GM21576 (cell line): ENCODE results near the gene PRSS33.

Source experiments
- ATAC-seq: cut with Tn5 transposase; IDR thresholded peaks from one replicate; pipeline ENCODE4 v1.9.1; 2021; ENCODE audit warnings: mild to moderate bottlenecking, moderate library complexity; ENCODE audit not compliant: unreplicated experiment

PRSS33 gene

DNA sequence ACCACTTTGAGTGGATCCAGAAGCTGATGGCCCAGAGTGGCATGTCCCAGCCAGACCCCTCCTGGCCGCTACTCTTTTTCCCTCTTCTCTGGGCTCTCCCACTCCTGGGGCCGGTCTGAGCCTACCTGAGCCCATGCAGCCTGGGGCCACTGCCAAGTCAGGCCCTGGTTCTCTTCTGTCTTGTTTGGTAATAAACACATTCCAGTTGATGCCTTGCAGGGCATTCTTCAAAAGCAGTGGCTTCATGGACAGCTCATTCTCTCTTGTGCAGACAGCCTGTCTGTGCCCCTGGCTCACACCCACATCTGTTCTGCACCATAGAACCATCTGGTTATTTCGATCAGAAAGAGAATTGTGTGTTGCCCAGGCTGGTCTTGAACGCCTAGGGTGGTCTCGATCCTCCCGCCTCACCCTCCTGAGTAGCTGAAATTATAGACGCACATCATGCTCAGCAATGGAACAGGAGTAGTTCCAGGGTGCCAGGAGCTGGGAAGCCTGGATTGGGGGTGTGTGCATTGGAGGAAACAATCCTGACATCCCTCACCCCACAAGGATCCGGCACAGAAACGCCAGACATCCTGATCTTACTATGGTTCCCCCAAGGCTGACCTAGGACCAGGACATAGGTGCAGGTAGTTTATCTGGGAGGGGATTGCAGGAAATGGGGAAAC lies 34.3 kb upstream of the PRSS33 start:
- no peak for ATAC-seq

DNA sequence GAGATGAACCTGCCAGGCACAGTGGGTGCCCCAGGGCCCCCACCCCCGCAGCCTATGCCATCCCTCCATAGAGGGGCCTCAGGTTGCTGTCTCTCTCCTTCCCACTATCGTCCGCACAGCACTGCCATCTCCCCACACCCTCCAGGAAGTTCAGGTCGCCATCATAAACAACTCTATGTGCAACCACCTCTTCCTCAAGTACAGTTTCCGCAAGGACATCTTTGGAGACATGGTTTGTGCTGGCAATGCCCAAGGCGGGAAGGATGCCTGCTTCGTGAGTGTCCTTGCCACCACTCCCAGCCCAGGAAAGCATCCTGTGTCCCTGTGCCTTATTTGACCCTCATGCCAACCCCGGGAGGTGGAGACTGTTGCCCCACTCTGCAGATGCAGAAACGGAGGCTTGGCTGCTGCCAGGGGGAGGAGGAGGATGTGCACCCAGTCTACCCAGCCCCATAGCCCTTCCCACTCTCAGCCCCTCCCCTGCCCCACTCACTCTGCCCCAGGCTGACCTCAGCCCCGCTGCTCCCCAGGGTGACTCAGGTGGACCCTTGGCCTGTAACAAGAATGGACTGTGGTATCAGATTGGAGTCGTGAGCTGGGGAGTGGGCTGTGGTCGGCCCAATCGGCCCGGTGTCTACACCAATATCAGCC lies 33.6 kb upstream of the PRSS33 start:
- no peak for ATAC-seq

DNA sequence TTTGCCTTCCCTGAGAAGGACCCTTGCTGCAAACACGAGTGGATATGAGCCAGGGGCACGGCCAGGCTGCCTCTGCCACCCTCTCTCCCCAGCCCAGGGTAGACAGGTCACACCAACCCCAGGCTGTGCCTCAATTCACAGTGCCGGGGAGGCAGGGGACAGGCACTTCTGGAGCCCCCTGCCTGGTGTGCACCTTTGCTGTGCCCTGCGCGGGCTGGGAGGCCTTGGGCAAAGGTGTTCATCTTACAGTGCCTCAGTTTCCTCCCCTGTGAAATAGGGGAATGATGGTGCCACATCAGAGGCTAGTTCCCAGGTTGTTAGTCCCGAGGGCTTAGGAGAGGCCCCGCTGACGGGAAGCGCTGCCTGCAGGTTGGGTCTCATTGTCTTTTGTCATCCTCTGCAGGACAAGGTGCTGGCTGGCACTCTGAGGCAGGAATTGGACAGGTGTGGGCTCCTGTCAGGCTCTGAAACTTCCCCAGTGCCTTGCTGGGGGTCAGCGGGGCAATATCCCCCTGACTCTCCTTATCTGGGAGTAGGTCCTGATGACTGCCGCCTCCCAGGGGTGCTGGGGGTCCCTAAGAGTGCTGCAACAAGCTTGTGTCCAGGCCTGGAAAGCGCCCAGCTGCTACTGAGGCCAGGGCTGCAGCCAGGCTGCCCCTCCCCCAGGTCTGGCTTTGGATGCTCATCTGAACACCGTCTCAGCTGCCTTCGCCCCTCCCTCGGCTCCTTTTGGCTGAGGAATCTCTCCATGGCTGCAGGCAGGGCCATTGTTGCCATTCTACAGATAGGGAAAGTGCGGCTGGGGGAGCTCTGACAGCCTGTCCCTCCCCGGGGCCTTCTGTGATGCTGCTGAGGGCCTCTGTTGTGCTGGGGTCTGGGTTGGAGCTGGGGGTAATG lies 32.8 kb upstream of the PRSS33 start:
- ATAC-seq: no peak

DNA sequence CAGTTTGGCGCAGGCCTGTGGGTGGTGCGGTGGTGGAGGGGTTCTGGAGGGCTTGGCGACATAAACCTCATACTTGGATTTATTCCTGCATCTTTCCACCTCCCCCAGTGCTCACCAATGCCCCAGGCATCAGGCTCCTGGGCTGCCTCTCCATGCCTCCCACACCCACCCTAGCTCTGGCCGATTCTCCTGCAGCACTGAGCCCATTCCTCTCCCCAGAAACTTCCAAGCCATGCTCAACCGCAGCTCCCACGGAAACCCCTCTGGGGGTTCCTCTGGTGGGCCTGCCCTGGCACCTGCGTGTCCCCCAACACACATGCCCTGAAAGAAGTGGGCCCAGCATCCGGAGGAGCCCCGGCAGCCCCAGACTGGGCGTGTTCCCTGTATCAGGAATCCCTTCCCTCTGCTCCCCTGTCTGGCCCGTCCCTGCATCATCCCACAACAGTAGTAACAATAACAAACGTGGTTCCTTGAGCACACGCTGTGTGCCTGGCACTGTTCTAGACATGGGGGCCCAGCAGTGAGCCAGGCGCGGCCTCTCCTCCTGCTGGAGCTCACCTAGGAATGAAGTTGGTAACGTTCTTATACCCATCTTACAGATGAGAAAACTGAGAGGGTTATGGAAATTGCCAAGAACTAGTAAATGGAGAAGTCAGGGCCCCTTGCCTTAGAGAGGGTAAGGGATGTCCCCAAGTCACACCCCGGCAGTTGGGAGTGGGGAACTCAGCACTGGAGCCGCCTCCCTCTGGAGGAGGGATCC lies 32.0 kb upstream of the PRSS33 start:
- ATAC-seq: no peak

DNA sequence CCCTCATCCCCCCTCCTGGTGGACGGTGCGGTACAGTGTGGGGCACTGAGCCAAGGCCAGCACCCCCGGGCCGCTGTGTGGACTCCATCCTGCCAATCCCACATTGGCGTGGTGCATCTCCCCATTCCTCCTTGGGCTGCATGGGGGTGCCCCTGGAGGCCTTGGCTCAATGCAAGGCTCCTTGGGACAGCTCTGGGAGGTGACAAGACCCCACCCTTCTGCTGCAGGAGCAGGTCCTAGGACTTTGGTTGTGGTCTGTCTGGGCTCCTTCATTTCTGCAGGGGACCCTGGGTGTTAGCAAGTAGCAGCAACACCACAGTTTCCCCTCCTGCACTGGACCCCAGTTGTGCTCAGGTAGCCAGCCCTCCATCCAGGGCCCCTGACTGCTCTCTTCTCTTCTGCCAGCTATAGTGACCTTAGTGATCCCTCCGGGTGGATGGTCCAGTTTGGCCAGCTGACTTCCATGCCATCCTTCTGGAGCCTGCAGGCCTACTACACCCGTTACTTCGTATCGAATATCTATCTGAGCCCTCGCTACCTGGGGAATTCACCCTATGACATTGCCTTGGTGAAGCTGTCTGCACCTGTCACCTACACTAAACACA lies 31.0 kb upstream of the PRSS33 start:
- ATAC-seq: no peak

DNA sequence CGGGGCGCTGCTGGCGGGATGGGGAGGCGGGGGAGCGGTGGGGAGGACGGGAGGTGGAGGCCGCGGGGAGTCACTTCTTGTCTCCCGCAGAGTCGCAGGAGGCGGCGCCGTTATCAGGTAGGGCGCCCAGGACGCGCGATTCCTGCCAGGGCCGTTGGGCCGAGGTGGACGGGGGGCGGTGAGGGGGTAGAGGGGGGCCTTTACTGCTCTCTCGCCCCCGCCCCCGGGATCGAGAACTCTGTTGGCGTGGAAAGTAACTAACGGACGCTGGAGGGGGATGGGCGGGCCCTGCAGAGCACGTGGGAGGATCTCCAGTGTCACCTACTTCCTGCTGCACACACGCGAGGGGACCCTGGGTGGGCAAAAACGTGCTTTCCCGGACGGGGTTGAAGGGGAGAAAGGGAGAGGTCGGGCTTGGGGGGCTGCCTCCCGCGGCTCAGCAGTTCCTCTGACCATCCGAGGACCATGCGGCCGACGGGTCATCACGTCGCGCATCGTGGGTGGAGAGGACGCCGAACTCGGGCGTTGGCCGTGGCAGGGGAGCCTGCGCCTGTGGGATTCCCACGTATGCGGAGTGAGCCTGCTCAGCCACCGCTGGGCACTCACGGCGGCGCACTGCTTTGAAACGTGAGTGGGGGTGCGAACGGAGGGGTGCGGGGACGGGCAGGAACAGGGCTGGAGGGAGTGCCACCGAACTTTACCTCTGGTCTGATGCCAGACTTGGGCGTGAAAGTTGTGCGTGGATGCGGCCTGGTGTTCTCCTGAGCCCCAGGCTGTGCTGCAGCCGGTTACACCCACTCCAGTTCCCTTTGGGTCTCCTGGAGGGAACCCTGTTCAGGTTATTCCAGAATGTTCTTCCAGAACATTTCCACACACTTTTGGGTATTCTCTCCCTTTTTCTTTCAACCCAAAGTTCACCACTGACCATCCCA lies 30.2 kb upstream of the PRSS33 start:
- no peak for ATAC-seq

DNA sequence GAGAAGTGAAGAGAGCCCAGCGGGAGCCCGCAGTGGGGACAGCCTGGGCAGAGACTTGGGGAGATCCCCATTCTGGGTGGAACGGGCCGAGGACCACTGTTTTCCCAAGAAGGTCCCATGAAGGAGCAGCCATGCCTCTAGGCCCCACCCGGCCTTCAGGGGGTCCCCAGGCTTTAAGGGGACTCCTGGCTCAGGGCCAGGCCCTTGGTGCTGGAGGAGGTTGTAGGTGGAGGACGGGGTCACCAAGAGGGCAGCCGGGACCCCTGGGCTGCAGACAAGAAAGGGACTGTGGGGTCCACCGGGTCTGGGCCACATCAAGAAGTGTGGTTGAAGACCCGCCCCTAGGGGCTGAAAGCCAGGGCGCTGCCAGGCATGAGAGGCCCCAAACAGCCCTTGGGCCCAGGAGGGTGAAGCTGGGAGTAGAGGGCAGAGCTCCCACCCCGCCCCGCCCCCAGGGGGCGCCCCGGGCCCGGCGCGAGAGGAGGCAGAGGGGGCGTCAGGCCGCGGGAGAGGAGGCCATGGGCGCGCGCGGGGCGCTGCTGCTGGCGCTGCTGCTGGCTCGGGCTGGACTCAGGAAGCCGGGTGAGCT lies 29.5 kb upstream of the PRSS33 start, which contains the start of gene PRSS21:
TSS of gene PRSS21 (plus strand) at position 487 of the 589 bp plus-strand sequence. CDS start at position 519, 32 bp downstream.
- ATAC-seq: no peak

DNA sequence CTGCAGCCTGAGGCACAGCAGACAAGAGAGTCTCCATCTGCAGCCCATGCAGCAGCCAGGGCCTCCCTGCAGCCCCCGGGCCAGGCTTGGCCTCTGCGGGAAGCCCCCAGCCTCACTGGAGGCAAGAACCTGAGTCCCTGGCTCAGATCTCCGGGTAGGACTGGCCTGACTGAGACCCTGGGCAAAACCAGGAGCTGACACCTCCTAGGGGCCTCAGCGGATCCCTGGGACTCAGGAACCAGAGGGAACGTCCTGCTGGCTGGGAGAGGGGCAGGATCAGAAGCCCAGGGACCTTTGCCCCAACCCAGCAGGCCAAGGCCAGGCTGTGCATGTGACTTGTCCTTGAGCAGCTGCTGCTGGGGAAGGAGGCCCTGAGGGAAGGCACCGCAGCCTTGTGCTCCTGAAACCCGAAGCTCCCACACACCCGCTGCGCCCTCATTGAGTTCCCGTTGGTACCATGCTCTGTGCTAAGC lies 28.0 kb upstream of the PRSS33 start:
- ATAC-seq: no peak

DNA sequence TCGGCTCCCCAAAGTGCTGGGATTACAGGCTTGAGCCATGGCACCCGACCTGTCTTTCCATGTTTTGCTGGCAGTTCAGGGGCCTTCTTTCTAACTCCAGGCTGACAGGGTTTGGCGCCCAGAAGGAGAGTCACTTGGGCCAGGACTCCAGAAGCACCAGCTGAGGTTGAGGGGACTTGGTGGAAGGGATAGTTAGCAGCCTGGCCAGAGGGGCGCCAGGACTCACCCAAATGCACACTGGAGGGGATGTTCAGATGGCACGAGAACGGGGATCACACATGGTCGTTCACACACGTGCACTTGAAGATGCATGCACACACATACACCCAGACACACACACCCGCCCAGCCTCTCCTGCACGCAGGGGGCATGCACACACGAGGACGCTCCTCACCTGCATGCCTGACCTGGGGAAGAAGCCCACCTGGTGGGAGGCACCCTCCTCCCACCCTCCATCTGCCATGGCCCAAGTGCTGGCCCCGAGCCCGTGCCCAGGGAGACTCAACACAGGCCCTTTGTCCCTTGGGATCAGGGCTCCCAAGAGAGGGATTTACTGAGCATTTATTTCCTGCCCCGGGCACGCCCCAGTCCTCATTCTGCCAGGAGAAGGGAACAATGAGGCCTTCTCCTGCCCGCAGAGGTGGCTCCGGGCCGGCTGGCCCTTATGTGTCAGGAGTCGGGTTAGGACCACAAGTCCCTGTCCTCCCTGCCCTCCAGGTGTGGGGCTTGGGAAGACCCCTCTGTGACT lies 27.4 kb upstream of the PRSS33 start:
- no peak for ATAC-seq

DNA sequence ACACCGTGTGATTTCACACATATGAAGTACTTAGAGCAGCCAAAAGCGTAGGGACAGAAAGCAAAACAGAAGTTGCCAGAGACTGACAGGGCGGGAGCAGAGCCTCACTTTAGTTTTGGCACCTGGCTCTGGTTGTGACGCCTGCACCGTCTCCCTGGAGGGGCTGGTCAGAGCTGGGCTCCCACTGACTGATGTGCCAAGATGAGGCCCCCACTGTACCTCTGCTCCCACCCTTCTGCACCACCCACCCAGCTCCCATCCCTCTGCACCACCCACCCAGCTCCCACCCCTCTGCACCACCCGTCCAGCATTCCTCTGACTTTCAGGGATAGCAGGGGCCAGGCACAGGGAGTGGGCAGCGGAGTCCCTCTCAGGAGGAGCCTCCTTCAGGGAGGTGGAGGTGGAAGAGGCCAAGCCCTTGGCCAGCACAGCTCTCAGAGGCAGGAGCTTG lies 26.4 kb upstream of the PRSS33 start:
- ATAC-seq: no peak

DNA sequence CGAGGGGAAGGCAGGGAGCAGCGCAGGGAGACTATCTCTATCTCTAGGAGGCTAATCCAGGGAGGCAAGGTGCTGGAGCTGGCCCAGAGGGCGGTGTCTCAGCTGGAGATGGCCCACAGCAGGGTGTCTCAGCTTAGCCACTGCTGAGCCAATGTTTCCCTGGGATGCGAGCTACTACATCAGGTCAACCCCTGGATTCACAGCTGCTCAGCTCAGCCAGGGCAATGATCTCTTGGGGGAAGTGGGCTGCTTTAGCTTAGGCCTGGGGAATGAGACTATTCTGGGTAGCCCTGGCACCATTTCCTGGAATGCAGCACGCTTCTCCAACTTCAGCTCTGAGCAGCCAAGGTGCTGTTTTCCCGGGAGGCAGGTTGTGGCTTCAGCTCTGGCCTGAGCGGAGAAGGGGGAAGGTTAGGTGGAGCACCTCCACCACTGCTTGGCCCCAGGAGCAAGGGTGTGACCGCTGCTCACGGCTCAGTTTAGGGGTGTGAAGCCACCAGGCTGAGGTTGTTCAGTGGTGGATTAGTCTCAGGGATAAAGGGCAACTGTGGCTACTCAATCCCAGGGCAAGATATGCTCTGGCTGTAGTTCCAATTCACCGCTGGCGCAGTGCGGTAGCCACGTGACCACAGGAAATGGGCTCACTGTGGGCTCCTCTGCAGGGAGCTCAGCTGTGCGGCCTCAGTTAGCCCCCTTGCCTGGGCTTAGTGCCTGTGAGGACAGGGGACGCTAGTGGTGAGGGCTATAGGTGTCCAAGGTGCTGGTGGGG lies 24.5 kb upstream of the PRSS33 start:
- no peak for ATAC-seq

DNA sequence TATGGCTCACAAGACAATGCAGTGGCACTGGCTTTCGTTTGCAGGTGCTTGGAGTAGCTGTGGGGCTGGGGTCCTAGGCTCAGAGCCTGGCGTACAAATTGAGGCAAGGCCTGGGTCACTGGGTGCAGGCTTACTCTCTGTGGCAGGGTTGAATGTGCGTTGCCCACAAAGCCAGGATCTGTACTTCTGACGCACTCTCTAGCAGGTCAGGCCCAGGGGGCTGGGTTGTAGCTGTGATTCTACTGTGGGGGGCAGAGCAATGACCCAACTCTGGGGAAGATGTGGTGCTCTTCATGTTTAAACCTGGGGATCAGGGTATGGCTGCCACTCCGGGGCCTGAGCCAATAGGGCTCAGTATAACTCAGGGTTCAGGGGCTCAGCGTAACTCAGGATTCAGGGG lies 23.3 kb upstream of the PRSS33 start:
- ATAC-seq: no peak

DNA sequence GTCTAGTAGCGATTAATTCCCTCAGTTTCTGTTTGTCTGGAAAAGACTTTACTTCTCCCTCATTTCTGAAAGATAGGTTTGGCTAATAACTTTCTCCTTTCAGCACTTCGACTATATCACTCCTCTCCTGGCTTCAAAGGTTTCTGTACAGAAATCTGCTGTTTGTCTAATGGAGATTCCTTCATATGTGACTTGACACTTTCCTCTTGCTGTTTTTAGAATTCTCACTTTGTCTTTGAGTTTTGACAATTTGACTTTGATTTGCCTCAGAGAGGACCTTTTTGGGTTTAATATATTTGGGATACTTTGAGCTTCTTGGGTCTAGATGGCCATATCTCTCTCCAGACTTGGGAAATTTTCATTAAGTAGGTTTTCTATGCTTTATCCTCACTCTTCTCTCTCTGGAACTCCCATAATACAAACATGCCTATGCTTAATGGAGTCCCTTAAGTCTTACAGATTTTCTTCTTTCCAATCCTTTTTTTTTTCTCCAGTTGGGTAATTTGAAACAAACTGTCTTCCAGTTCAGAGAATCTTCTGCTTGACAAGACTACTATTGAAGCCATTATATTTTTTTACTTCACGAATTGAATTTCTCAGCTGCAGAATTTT lies 21.9 kb upstream of the PRSS33 start:
- ATAC-seq: no peak

DNA sequence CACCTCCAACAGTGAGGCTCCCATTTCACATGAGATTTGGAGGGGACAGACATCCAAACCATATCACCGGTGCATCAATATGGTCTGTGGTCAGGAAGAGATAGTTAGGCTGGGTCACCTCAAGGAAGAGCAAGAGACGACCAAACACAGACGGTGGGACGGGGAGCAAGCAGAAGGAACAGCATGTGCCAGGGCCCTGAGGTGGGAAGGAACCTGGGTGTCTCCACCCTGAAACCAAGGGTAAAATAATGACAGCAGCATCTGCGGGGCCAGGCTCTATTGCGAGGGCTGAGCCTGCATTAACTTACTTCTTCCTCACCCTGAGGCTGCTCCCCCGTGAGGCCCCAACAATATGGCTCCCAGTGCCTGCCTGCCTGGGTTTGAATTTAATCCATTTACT lies 20.8 kb upstream of the PRSS33 start:
- ATAC-seq: no peak

DNA sequence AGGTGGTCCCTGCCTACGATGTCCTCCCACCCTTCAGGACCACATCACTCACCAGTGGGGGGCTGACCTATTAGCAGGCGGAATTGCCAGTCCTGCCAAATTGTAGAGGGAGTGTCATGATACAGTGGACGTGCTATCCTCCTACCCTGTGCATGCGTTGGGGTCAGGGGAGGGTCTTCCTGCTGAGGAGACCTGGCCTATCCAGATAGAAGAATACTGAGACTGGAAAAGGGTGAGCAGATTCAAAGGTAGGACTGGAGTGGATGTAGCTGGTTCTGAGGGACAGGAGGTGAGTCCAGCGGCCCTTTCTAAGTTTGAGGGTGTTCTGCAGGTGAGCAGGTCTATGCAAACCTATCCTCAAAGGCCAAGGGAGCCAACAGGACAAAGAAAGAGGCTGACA lies 18.9 kb upstream of the PRSS33 start:
- no peak for ATAC-seq

DNA sequence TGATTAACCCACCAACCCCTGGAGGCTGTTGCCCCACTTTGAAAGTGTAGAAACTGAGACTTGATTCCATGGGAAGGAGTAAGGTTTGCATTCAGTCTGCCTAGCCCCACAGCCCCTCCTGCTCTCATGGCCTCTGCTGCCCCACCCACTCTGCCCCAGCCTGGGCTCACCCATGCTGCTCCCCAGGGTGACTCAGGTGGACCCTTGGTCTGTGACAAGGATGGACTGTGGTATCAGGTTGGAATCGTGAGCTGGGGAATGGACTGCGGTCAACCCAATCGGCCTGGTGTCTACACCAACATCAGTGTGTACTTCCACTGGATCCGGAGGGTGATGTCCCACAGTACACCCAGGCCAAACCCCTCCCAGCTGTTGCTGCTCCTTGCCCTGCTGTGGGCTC lies 17.4 kb upstream of the PRSS33 start:
- no peak for ATAC-seq

DNA sequence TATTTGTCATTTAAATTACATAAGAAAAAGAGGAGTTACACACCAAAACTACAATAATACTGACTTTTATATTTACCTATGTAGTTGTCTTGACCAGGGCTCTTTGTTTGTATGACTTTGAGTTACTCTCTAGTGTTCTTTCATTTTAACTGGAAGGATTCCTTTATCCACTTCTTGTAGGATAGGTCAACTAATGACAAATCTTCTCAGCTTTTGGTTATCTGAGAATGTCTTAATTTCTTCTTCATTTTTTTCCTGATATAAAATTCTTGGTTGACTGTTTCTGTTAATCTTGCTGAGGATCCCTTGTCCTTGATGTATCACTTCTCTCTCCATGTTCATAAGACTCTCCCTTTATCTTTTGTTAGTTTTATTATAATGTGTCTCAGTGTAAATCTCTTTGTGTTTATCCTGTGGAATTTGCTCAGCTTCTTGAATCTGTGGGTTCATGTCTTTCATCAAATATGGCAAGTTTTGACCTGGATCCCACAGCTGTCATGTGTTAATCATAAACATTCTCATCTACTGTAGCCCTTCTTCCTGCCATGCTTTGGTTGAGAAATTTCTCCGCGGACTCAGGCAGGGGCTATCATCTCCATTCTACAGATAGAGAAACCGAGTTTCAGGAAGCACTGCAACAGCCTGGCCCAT lies 16.3 kb upstream of the PRSS33 start:
- no peak for ATAC-seq
